ENCODE measurements around the gene DYRK1B.

GRCh38 chr19:39845172-39845571 lies 11.2 kb upstream of the DYRK1B start:
- TF ChIP-seq GATA2 (IDR thresholded peaks at IDR 0.05; ENCODE audit: low read depth, low read length) (no peak), GATA3 (IDR thresholded peaks at IDR 0.05; ENCODE audit: low read depth, low read length) (no peak)

Measured in SH-SY5Y (cell line).